PC-3 (cell line): ENCODE data around the gene GPR21. TPM values are rescaled to one million over a fixed set of nuclear protein-coding genes. Genes with fewer than 3 reads are reported as not detected.

Source experiments
- ATAC-seq: fragments of 200-7000 bp; cut with Tn5 transposase; 2 replicates; pipeline ENCODE4 v1.9.1; 2020; ENCODE audit warnings: mild to moderate bottlenecking, moderate library complexity
- Bru-seq: library from RNA; stranded (reverse); fragments of 400-500 nt; gene quantifications from one replicate; lab custom pipeline; 2021; lab: Mats Ljungman, UMichigan
- BruChase-seq, 2 experiments: library from RNA; stranded (reverse); fragments of 400-500 nt; gene quantifications; one replicate each; lab custom pipeline; 2021; lab: Mats Ljungman, UMichigan
- BruUV-seq: library from RNA; stranded (reverse); fragments of 400-500 nt; replicated peaks from 2 replicates; lab custom pipeline; 2021; lab: Mats Ljungman, UMichigan
- CTCF ChIA-PET: fragments of 300-600 bp; sonication (Branson Sonifier 250); formaldehyde crosslinking; loops from one replicate; lab custom pipeline; 2022; ENCODE audit warnings: antibody characterized with exemption; lab: Charles Lee
- POLR2A ChIA-PET: fragments of 300-600 bp; sonication (Branson Sonifier 250); formaldehyde crosslinking; loops from one replicate; lab custom pipeline; 2022; ENCODE audit warnings: antibody characterized with exemption; ENCODE audit not compliant: unreplicated experiment; lab: Charles Lee
- DNase-seq: peaks from one replicate; pipeline ENCODE4 v3.0.0-alpha.2; 2015
- H2AFZ ChIP-seq: fragments of 300-600 bp; sonication (generic); 2 replicates; pipeline ENCODE4 v1.6.0; 2016; ENCODE audit warnings: antibody characterized with exemption, low read length
- H3F3A ChIP-seq: fragments of 300-600 bp; sonication (generic); one replicate; pipeline ENCODE4 v1.6.0; 2017; ENCODE audit warnings: antibody characterized with exemption, low read length, control low read depth, mild to moderate bottlenecking; ENCODE audit not compliant: unreplicated experiment
- H3K27ac ChIP-seq: fragments of 300-600 bp; sonication (generic); 2 replicates; pipeline ENCODE4 v1.5.1; 2016; ENCODE audit warnings: mild to moderate bottlenecking, low read length
- H3K27me3 ChIP-seq: fragments of 300-600 bp; sonication (generic); 2 replicates; pipeline ENCODE4 v1.6.1; 2016; ENCODE audit warnings: low read length, mixed read lengths
- H3K36me3 ChIP-seq: fragments of 300-600 bp; sonication (generic); 2 replicates; pipeline ENCODE4 v1.6.1; 2016; ENCODE audit warnings: low read depth, mixed run types, low read length, mixed read lengths
- H3K4me1 ChIP-seq: fragments of 300-600 bp; sonication (generic); 2 replicates; pipeline ENCODE4 v1.5.1; 2016; ENCODE audit warnings: low read length; ENCODE audit not compliant: insufficient read depth
- H3K4me2 ChIP-seq: fragments of 300-600 bp; sonication (generic); 2 replicates; pipeline ENCODE4 v1.6.0; 2016; ENCODE audit warnings: low read length
- H3K4me3 ChIP-seq: fragments of 300-600 bp; sonication (generic); 2 replicates; pipeline ENCODE4 v1.5.1; 2016; ENCODE audit warnings: mild to moderate bottlenecking, low read length, mixed read lengths
- H3K79me2 ChIP-seq: fragments of 300-600 bp; sonication (generic); 2 replicates; pipeline ENCODE4 v1.6.1; 2017; ENCODE audit warnings: low read length, mixed read lengths
- H3K9ac ChIP-seq: fragments of 300-600 bp; sonication (generic); 2 replicates; pipeline ENCODE4 v1.6.0; 2016; ENCODE audit warnings: mild to moderate bottlenecking, low read length
- H3K9me2 ChIP-seq: fragments of 300-600 bp; sonication (generic); replicated peaks from 2 replicates; pipeline ENCODE4 v1.6.1; 2016; ENCODE audit warnings: mixed run types, low read length, mixed read lengths
- H3K9me3 ChIP-seq: fragments of 300-600 bp; sonication (generic); 2 replicates; pipeline ENCODE4 v1.6.1; 2016; ENCODE audit warnings: low read length, mixed read lengths
- H4K20me1 ChIP-seq: fragments of 300-600 bp; sonication (generic); 2 replicates; pipeline ENCODE4 v1.6.1; 2016; ENCODE audit warnings: low read length, mixed read lengths
- EZH2 ChIP-seq: fragments of 300-600 bp; sonication (generic); IDR thresholded peaks from one replicate; pipeline ENCODE4 v1.6.1; 2017; ENCODE audit warnings: antibody characterized with exemption, mild to moderate bottlenecking, low read length; ENCODE audit not compliant: unreplicated experiment
- EZH2phosphoT487 ChIP-seq: fragments of 300-600 bp; sonication (generic); IDR thresholded peaks from 2 replicates; pipeline ENCODE4 v1.6.1; 2018; ENCODE audit warnings: mild to moderate bottlenecking, antibody characterized with exemption, low read length, borderline replicate concordance
- intact Hi-C: fragments of 100-400 bp; cut with micrococcal nuclease; formaldehyde crosslinking; loops from 2 replicates; pipeline ENCODE4 v1.9.0; 2023
- long read RNA-seq: library from polyadenylated mRNA; unstranded; transcript quantifications from one replicate; pipeline ENCODE4 v2.0.0, GENCODE V29; 2021; ENCODE audit not compliant: unreplicated experiment
- total RNA-seq: library from RNA; depleted of rRNA; stranded (reverse); fragments of >200 nt; gene quantifications from 2 replicates; pipeline ENCODE4 v1.2.3, GENCODE V29; 2014; rRNA removed
- TF ChIP-seq, protein P1 (sequence below): fragments of 300-600 bp; sonication (generic); conservative IDR thresholded peaks from 2 replicates; pipeline ENCODE4 v1.5.1; 2017; ENCODE audit warnings: antibody characterized with exemption, low read depth, mild to moderate bottlenecking, low read length

GPR21 gene, protein sequence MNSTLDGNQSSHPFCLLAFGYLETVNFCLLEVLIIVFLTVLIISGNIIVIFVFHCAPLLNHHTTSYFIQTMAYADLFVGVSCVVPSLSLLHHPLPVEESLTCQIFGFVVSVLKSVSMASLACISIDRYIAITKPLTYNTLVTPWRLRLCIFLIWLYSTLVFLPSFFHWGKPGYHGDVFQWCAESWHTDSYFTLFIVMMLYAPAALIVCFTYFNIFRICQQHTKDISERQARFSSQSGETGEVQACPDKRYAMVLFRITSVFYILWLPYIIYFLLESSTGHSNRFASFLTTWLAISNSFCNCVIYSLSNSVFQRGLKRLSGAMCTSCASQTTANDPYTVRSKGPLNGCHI
- total RNA-seq (0.15 TPM in 1 of 2 replicates, not detected in the other), Bru-seq, nascent RNA (percentile 82 among the genes with signal in this experiment), BruChase-seq, experiment 1, labeled RNA remaining after a 6-hour chase (percentile 53 among the genes with signal in this experiment), BruChase-seq, experiment 2, labeled RNA remaining after a 2-hour chase (percentile 77 among the genes with signal in this experiment)
- long read RNA-seq, result 0 reads

DNA sequence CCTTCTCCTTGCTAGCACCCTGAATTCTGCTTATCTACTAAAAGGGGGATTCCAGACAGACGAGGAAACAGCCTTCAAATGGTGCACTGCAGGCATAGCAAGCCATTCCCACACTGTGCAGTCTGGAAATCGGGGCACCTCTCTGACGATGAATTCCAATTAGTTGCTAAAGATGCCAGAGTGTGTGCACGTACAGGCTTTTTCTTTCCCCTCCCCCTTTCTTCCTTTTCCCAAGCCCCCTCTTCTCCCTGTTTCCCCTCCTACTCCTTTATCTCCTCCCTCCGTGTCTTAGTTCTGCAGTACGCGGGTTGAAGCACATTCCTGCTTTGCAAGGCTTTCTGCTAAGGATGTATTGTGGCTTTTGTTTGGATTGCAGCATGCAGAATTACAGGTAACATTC, at the start of gene GPR21:
GPR21 (plus strand) TSS at position 316 of the 400 bp plus-strand sequence. CDS start 900 bp downstream, outside the sequence.
- Histone ChIP-seq H3K27me3 (no peaks in the 10 kb centered on the region), H3K4me1 (no peaks in the 10 kb centered on the region), H3K9me3 (no peaks in the 10 kb centered on the region), H3K4me2 (no peak within 1 kb of the TSS), H4K20me1 (no peaks in the 10 kb centered on the region), H3K9me2 (no peaks in the 10 kb centered on the region), H3K27ac (no peak within 1 kb of the TSS), H3K9ac (no peak within 1 kb of the TSS), H3K36me3 (no peaks in the 10 kb centered on the region; the same call in 1 of the 2 replicates), H2AFZ (no peak within 1 kb of the TSS), H3K79me2 (no peaks in the 10 kb centered on the region), H3K4me3 (no peak within 1 kb of the TSS), H3F3A (no peaks in the 10 kb centered on the region)
- ChIA-PET POLR2A (no interaction called here), CTCF (no interaction called here)
- intact Hi-C loops, result no loop called here
- no TSS peak for BruUV-seq
- ATAC-seq (no peak), DNase-seq (no peak)
- TF ChIP-seq, protein P1, sequence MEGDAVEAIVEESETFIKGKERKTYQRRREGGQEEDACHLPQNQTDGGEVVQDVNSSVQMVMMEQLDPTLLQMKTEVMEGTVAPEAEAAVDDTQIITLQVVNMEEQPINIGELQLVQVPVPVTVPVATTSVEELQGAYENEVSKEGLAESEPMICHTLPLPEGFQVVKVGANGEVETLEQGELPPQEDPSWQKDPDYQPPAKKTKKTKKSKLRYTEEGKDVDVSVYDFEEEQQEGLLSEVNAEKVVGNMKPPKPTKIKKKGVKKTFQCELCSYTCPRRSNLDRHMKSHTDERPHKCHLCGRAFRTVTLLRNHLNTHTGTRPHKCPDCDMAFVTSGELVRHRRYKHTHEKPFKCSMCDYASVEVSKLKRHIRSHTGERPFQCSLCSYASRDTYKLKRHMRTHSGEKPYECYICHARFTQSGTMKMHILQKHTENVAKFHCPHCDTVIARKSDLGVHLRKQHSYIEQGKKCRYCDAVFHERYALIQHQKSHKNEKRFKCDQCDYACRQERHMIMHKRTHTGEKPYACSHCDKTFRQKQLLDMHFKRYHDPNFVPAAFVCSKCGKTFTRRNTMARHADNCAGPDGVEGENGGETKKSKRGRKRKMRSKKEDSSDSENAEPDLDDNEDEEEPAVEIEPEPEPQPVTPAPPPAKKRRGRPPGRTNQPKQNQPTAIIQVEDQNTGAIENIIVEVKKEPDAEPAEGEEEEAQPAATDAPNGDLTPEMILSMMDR, result no peak
- TF ChIP-seq EZH2phosphoT487 (no peak), EZH2 (no peak)

DNA sequence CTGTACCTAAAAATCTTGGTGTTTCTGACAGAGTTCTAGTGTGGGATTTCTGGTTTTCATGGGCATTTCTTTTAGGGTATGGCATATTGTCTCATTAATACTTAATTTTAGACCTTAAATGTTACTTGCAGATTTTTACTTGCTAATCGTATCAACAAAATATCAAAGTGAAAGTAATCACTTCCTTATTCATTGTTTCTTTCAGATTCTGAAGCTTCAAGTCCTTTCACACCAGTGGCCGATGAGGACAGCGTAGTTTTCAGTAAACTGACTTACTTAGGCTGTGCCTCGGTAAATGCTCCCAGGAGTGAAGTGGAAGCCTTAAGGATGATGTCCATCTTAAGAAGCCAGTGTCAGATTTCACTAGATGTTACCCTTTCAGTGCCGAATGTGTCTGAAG, 47.5 kb upstream of the GPR21 start:
- no peaks in the 10 kb centered on the region for H3K9me2 ChIP-seq
- H3K4me1 ChIP-seq, result no peaks in the 10 kb centered on the region
- H3K27me3 ChIP-seq, result no peaks in the 10 kb centered on the region
- no peak overlapping the region for H2AFZ ChIP-seq
- BruUV-seq, result no TSS peak
- intact Hi-C loops, result no loop called here
- H3K9me3 ChIP-seq, result no peaks in the 10 kb centered on the region
- H3K27ac ChIP-seq, result no peak overlapping the region
- no peak overlapping the region for H3K9ac ChIP-seq
- DNase-seq, result no peak
- H3K4me3 ChIP-seq, result no peak overlapping the region
- no peak overlapping the region for H3K4me2 ChIP-seq
- H3K36me3 ChIP-seq, result peaks cover 18% of the 10 kb centered on the region; the same call in 1 of the 2 replicates
- ChIA-PET CTCF (no interaction called here), POLR2A (no interaction called here)
- H4K20me1 ChIP-seq, result no peaks in the 10 kb centered on the region
- TF ChIP-seq EZH2phosphoT487, result no peak
- TF ChIP-seq, protein P1, result no peak
- TF ChIP-seq EZH2, result no peak
- peaks cover 1% of the 10 kb centered on the region for H3F3A ChIP-seq
- no peak for ATAC-seq
- H3K79me2 ChIP-seq, result no peaks in the 10 kb centered on the region; the same call in 1 of the 2 replicates

DNA sequence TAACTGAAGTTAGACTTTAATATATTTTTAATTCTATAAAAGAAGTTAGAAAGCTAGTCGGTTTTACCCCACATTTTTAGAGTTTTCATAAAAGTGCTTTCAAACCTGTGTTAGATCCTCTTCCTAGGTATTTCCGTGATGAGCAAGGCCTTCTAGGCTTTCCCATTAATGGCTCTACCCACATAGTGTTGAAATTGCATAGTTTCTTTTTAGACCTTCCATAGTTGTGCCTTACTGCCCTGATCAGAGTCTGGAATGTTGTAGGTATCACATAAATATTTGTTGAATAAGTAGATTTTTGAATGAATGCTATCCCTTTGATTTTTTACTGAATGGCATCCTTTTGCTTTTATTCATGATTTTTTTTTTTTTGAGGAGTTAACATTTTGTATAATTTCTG, 45.3 kb upstream of the GPR21 start:
- Histone ChIP-seq H3K4me3 (no peak overlapping the region), H3K4me1 (no peaks in the 10 kb centered on the region), H3K79me2 (no peaks in the 10 kb centered on the region), H3K4me2 (no peak overlapping the region), H2AFZ (no peak overlapping the region), H3K27ac (no peak overlapping the region), H3K9me2 (no peaks in the 10 kb centered on the region), H3F3A (peaks cover 3% of the 10 kb centered on the region), H3K27me3 (no peaks in the 10 kb centered on the region), H4K20me1 (no peaks in the 10 kb centered on the region), H3K9ac (no peak overlapping the region), H3K9me3 (no peaks in the 10 kb centered on the region), H3K36me3 (peaks cover 18% of the 10 kb centered on the region; the same call in 1 of the 2 replicates)
- ChIA-PET POLR2A (no interaction called here), CTCF (no interaction called here)
- no TSS peak for BruUV-seq
- ATAC-seq (no peak), DNase-seq (no peak)
- intact Hi-C loops, result no loop called here
- no peak for TF ChIP-seq EZH2
